A673 (cell line): ENCODE results near the gene NEGR1. TPM values are rescaled to one million over a fixed set of nuclear protein-coding genes. Genes with fewer than 3 reads are reported as not detected.

Source experiments
- BruUV-seq: library from RNA; stranded (reverse); fragments of 400-500 nt; replicated peaks from 2 replicates; lab custom pipeline; 2021; lab: Mats Ljungman, UMichigan
- CTCF ChIA-PET: fragments of 300-600 bp; sonication (Branson Sonifier 250); formaldehyde crosslinking; loops from one replicate; lab custom pipeline; 2022; ENCODE audit warnings: antibody characterized with exemption; lab: Charles Lee
- POLR2A ChIA-PET: fragments of 300-600 bp; sonication (Branson Sonifier 250); formaldehyde crosslinking; loops from one replicate; lab custom pipeline; 2022; ENCODE audit warnings: antibody characterized with exemption; ENCODE audit not compliant: low non-redundant PET; lab: Charles Lee
- DNase-seq: peaks from one replicate; pipeline ENCODE4 v3.0.0-alpha.2; 2015; ENCODE audit warnings: low spot score
- H3K27ac ChIP-seq: fragments of 200-600 bp; sonication (generic); 2 replicates; pipeline ENCODE4 v1.5.1; 2016; ENCODE audit warnings: mixed run types, low read depth, mild to moderate bottlenecking, mixed read lengths, antibody characterized with exemption, low read length; ENCODE audit not compliant: poor library complexity, severe bottlenecking
- H3K27me3 ChIP-seq: fragments of 200-600 bp; sonication (generic); replicated peaks from 2 replicates; pipeline ENCODE4 v1.6.1; 2017; ENCODE audit warnings: mixed run types, low read depth, mild to moderate bottlenecking, mixed read lengths, antibody characterized with exemption, low read length; ENCODE audit not compliant: insufficient read depth, poor library complexity
- H3K36me3 ChIP-seq: fragments of 200-600 bp; sonication (generic); 2 replicates; pipeline ENCODE4 v1.6.1; 2016; ENCODE audit warnings: mixed run types, mild to moderate bottlenecking, mixed read lengths, antibody characterized with exemption, low read length; ENCODE audit not compliant: insufficient read depth, poor library complexity, severe bottlenecking
- H3K4me1 ChIP-seq: fragments of 200-600 bp; sonication (generic); 2 replicates; pipeline ENCODE4 v1.6.1; 2017; ENCODE audit warnings: mixed run types, mild to moderate bottlenecking, mixed read lengths, antibody characterized with exemption, low read length; ENCODE audit not compliant: insufficient read depth, poor library complexity, severe bottlenecking
- H3K4me3 ChIP-seq: fragments of 200-600 bp; sonication (generic); 2 replicates; pipeline ENCODE4 v1.5.1; 2016; ENCODE audit warnings: low read depth, mixed run types, mild to moderate bottlenecking, mixed read lengths, low read length; ENCODE audit not compliant: poor library complexity, severe bottlenecking
- H3K9me3 ChIP-seq: fragments of 200-600 bp; sonication (generic); 2 replicates; pipeline ENCODE4 v1.6.1; 2016; ENCODE audit warnings: mixed run types, low read depth, mild to moderate bottlenecking, mixed read lengths, antibody characterized with exemption, low read length; ENCODE audit not compliant: poor library complexity, severe bottlenecking
- EZH2 ChIP-seq: fragments of 200-600 bp; sonication (generic); IDR thresholded peaks from 2 replicates; pipeline ENCODE4 v1.6.1; 2017; ENCODE audit warnings: borderline replicate concordance, low read depth, mild to moderate bottlenecking, mixed read lengths, antibody characterized with exemption, low read length; ENCODE audit not compliant: poor library complexity, severe bottlenecking
- intact Hi-C: fragments of 100-400 bp; cut with micrococcal nuclease; formaldehyde crosslinking; loops from one replicate; pipeline ENCODE4 v1.10.0; 2022; ENCODE audit not compliant: unreplicated experiment
- total RNA-seq: library from RNA; stranded (reverse); gene quantifications from 2 replicates; pipeline ENCODE4 v1.2.3, GENCODE V29; 2021
- TF ChIP-seq, protein P1 (sequence below): fragments of 300-800, 200-600 bp; sonication (generic); conservative IDR thresholded peaks from 2 replicates; pipeline ENCODE4 v1.5.1; 2017; ENCODE audit warnings: low read depth, mild to moderate bottlenecking, antibody characterized with exemption, low read length, moderate library complexity, mixed read lengths

NEGR1 gene
- total RNA-seq, 1 experiment from 2014 or later: 7.6 TPM

- Histone ChIP-seq H3K9me3 (no peaks in the 10 kb centered on the region), H3K4me1 (peaks cover 9% of the 10 kb centered on the region), H3K27ac (no peak overlapping the region), H3K4me3 (no peak overlapping the region), H3K27me3 (no peaks in the 10 kb centered on the region), H3K36me3 (no peaks in the 10 kb centered on the region)
- DNase-seq: peak; percentile 61
- BruUV-seq: no TSS peak
- POLR2A ChIA-PET: no interaction called here
- TF ChIP-seq, protein P1, sequence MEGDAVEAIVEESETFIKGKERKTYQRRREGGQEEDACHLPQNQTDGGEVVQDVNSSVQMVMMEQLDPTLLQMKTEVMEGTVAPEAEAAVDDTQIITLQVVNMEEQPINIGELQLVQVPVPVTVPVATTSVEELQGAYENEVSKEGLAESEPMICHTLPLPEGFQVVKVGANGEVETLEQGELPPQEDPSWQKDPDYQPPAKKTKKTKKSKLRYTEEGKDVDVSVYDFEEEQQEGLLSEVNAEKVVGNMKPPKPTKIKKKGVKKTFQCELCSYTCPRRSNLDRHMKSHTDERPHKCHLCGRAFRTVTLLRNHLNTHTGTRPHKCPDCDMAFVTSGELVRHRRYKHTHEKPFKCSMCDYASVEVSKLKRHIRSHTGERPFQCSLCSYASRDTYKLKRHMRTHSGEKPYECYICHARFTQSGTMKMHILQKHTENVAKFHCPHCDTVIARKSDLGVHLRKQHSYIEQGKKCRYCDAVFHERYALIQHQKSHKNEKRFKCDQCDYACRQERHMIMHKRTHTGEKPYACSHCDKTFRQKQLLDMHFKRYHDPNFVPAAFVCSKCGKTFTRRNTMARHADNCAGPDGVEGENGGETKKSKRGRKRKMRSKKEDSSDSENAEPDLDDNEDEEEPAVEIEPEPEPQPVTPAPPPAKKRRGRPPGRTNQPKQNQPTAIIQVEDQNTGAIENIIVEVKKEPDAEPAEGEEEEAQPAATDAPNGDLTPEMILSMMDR: no peak
- no peak for TF ChIP-seq EZH2
- CTCF ChIA-PET: no interaction called here
- intact Hi-C loops: no loop called here
Measured at GRCh38 chr1:71561729-71562128, 720.6 kb downstream of the NEGR1 start.

- no peak for DNase-seq
- H3K9me3 ChIP-seq: no peaks in the 10 kb centered on the region
- H3K27ac ChIP-seq: no peak overlapping the region
- no peaks in the 10 kb centered on the region for H3K36me3 ChIP-seq
- H3K4me3 ChIP-seq: no peak overlapping the region
- TF ChIP-seq, protein P1: no peak
- no peak for TF ChIP-seq EZH2
- no TSS peak for BruUV-seq
- intact Hi-C loops: no loop called here
- ChIA-PET CTCF (no interaction called here), POLR2A (no interaction called here)
- H3K27me3 ChIP-seq: no peaks in the 10 kb centered on the region
- peaks cover 9% of the 10 kb centered on the region for H3K4me1 ChIP-seq
Measured at GRCh38 chr1:71561206-71561605, 721.1 kb downstream of the NEGR1 start.

- no peaks in the 10 kb centered on the region for H3K27me3 ChIP-seq
- H3K4me1 ChIP-seq: peaks cover 9% of the 10 kb centered on the region
- no peaks in the 10 kb centered on the region for H3K36me3 ChIP-seq
- no TSS peak for BruUV-seq
- CTCF ChIA-PET: no interaction called here
- no peak for DNase-seq
- POLR2A ChIA-PET: no interaction called here
- intact Hi-C loops: no loop called here
- no peak for TF ChIP-seq EZH2
- TF ChIP-seq, protein P1: no peak
- no peak overlapping the region for H3K27ac ChIP-seq
- H3K4me3 ChIP-seq: no peak overlapping the region
- no peaks in the 10 kb centered on the region for H3K9me3 ChIP-seq
Measured at GRCh38 chr1:71559880-71560279, 722.5 kb downstream of the NEGR1 start.
